K562 (cell line): ENCODE results near the gene OPRL1. TPM values are rescaled to one million over a fixed set of nuclear protein-coding genes. Genes with fewer than 3 reads are reported as not detected.

ENCODE experiments used
- ATAC-seq: fragments of 200-7000 bp; cut with Tn5 transposase; 3 replicates; pipeline ENCODE4 v1.9.1; 2020; ENCODE audit warnings: moderate library complexity
- BruUV-seq: library from RNA; stranded (reverse); fragments of 400-500 nt; replicated peaks from 2 replicates; lab custom pipeline; 2021; lab: Mats Ljungman, UMichigan
- CTCF ChIA-PET: fragments of 300-600 bp; formaldehyde crosslinking; extraction: SDS; loops from one replicate; lab custom pipeline; 2021; ENCODE audit warnings: low intra/inter-chr PET ratio; lab: Yijun Ruan, JAX
- POLR2A ChIA-PET: fragments of 300-600, 350-650 bp; sonication (Branson Sonifier 250); formaldehyde crosslinking; extraction: SDS; loops from one replicate; lab custom pipeline; 2021; ENCODE audit warnings: antibody characterized with exemption, inconsistent platforms; lab: Yijun Ruan, JAX
- DNase-seq, 4 experiments: peaks; one replicate each; pipeline versions ENCODE4 v3.0.0 to v3.0.0-alpha.2; 2011 to 2018; ENCODE audit warnings: low spot score in 3 of 4, mixed read lengths in 3 of 4; ENCODE audit errors: extremely low read depth in 1 of 4
- FAIRE-seq: peaks from 2 replicates; lab custom pipeline; 2011; peaks lifted over from hg19 to GRCh38; lab: Jason Lieb, UNC
- H2AFZ ChIP-seq: 2 replicates; pipeline ENCODE4 v1.6.0; 2011; ENCODE audit warnings: low read depth, low read length, control low read depth, inconsistent platforms
- H3K27ac ChIP-seq: fragments of 200-600 bp; 3 replicates; pipeline ENCODE4 v1.8.0; 2011; ENCODE audit warnings: low read depth, mild to moderate bottlenecking, control low read depth, inconsistent platforms, low read length, moderate library complexity, mixed read lengths; ENCODE audit errors: extremely low read depth
- H3K27me3 ChIP-seq, 2 experiments: fragments of 300-600 bp in 1 of 2; 2 replicates in 1 of 2; 3 replicates in 1 of 2; pipeline versions ENCODE4 v1.6.0 to v1.8.0; 2011; ENCODE audit warnings: inconsistent platforms in 2 of 2, low read length in 2 of 2, mild to moderate bottlenecking in 1 of 2, mixed read lengths in 1 of 2, moderate library complexity in 1 of 2; ENCODE audit not compliant: control insufficient read depth in 2 of 2, insufficient read depth in 2 of 2
- H3K36me3 ChIP-seq: fragments of 300-600 bp; 3 replicates; pipeline ENCODE4 v1.8.0; 2011; ENCODE audit warnings: mild to moderate bottlenecking, low read length, inconsistent platforms; ENCODE audit not compliant: control insufficient read depth, insufficient read depth
- H3K4me1 ChIP-seq, 2 experiments: fragments of 200-600 bp in 1 of 2; replicated peaks in 1 of 2; 2 replicates in 1 of 2; 3 replicates in 1 of 2; pipeline versions ENCODE4 v1.5.1 to v1.8.0; 2011; ENCODE audit warnings: inconsistent platforms in 2 of 2, low read length in 2 of 2, mild to moderate bottlenecking in 1 of 2, mixed read lengths in 1 of 2, moderate library complexity in 1 of 2; ENCODE audit not compliant: control insufficient read depth in 2 of 2, insufficient read depth in 2 of 2
- H3K4me2 ChIP-seq: 2 replicates; pipeline ENCODE4 v1.6.1; 2011; ENCODE audit warnings: low read length, control low read depth, inconsistent platforms, mixed read lengths; ENCODE audit not compliant: insufficient read depth
- H3K4me3 ChIP-seq: fragments of 200-600 bp; sonication (generic), shearing (Covaris generic); 2 replicates; pipeline ENCODE4 v1.5.1; 2016; ENCODE audit warnings: control low read depth, inconsistent platforms
- H3K79me2 ChIP-seq: fragments of 200-600 bp; 3 replicates; pipeline ENCODE4 v1.8.0; 2011; ENCODE audit warnings: low read length, inconsistent platforms; ENCODE audit not compliant: control insufficient read depth, insufficient read depth
- H3K9ac ChIP-seq, 2 experiments: 2 replicates each; pipeline versions ENCODE4 v1.6.0 to v1.6.1; 2011; ENCODE audit warnings: low read depth in 2 of 2, low read length in 2 of 2, control low read depth in 1 of 2, inconsistent platforms in 1 of 2, mild to moderate bottlenecking in 1 of 2, mixed read lengths in 1 of 2; ENCODE audit not compliant: insufficient read depth in 1 of 2
- H3K9me1 ChIP-seq: one replicate; pipeline ENCODE4 v1.6.0; 2011; ENCODE audit warnings: inconsistent platforms, mild to moderate bottlenecking, low read length, moderate library complexity; ENCODE audit not compliant: control insufficient read depth, insufficient read depth
- H3K9me3 ChIP-seq: replicated peaks from 2 replicates; pipeline ENCODE4 v1.5.1; 2011; ENCODE audit warnings: low read depth, low read length, inconsistent platforms; ENCODE audit not compliant: control insufficient read depth, insufficient read depth
- H4K20me1 ChIP-seq: replicated peaks from 2 replicates; pipeline ENCODE4 v1.6.1; 2011; ENCODE audit warnings: low read length, inconsistent platforms, mixed read lengths; ENCODE audit not compliant: control insufficient read depth, insufficient read depth
- BRD4 ChIP-seq: fragments of 200-600 bp; sonication (generic); IDR thresholded peaks from 2 replicates; pipeline ENCODE4 v1.6.1; 2017; ENCODE audit warnings: inconsistent platforms
- NFIC ChIP-seq: fragments of 450-650 bp; IDR thresholded peaks from 2 replicates; pipeline ENCODE4 v1.6.1; 2017; ENCODE audit warnings: mild to moderate bottlenecking, inconsistent platforms
- POLR2G ChIP-seq: fragments of 200-400 bp; formaldehyde crosslinking; IDR thresholded peaks from 2 replicates; pipeline ENCODE4 v1.6.1; 2017; ENCODE audit warnings: low read depth, mild to moderate bottlenecking, antibody characterized with exemption, low read length, moderate library complexity
- RBM14 ChIP-seq: fragments of 200-400 bp; formaldehyde crosslinking; IDR thresholded peaks from 2 replicates; pipeline ENCODE4 v1.6.1; 2018; ENCODE audit warnings: low read depth, mild to moderate bottlenecking, low read length, moderate library complexity, borderline replicate concordance; ENCODE audit not compliant: insufficient read depth
- TBL1XR1 ChIP-seq, 2 experiments: IDR thresholded peaks; 2 replicates each; pipeline ENCODE4 v1.6.1; 2012; ENCODE audit warnings: improper control_type of control experiment in 2 of 2, low read length in 2 of 2, mild to moderate bottlenecking in 1 of 2
- WGBS: fragments of 100-300 bp; shearing (Covaris generic); methylation state at CpG from one replicate; pipeline ENCODE4 v1.1.6; 2016; ENCODE audit warnings: low coverage, mixed read lengths; ENCODE audit not compliant: insufficient coverage; ENCODE audit errors: missing lambda C conversion rate; 5-methylcytosine and 5-hydroxymethylcytosine counted together
- in situ Hi-C: fragments of 300-500 bp; cut with MboI; formaldehyde crosslinking; loops from 4 replicates; pipeline ENCODE4 v1.15.0; 2018; ENCODE audit warnings: inconsistent platforms, mixed read lengths
- intact Hi-C: fragments of 100-400 bp; cut with micrococcal nuclease; formaldehyde crosslinking; loops from 2 replicates; pipeline ENCODE4 v1.14.2; 2022
- polyA plus RNA-seq, 8 experiments: library from polyadenylated mRNA; depleted of rRNA in 4 of 8; stranded (reverse) in 5 of 8; unstranded in 3 of 8; fragments of >200 nt; fragmentation: Nextera tagmentation in 2 of 8; fragmentation: Illumina TruSeq in 1 of 8; extraction: Ambion mirVana in 2 of 8; extraction: Trizol in 1 of 8; gene quantifications; 2 replicates each; pipeline versions ENCODE4 v1.2.1 to v1.2.3, GENCODE V29; 2011 to 2014; ENCODE audit warnings: inconsistent platforms in 1 of 8, missing spikeins in 1 of 8
- total RNA-seq, 7 experiments: library from RNA; depleted of rRNA in 6 of 7; stranded (reverse); fragments of >200 nt in 6 of 7; fragmentation: Illumina TruSeq in 2 of 7; extraction: Trizol in 2 of 7; gene quantifications; 2 replicates each; pipeline versions ENCODE4 v1.2.1 to v1.2.3, GENCODE V29; 2011 to 2021; ENCODE audit warnings: low replicate concordance in 1 of 7

The OPRL1 gene
- total and polyA plus RNA-seq, 9 of the 15 experiments (the other 6 are each of a cell fraction or from before 2014, with no cell fraction given) = 0.06 to 0.33 (median 0.11) TPM; not detected in 2

- ChIA-PET POLR2A (interaction anchor here (0.5 to 1.5 kb wide), 4 partner anchors 8 to 15 kb away, joined by 3 to 5 read pairs (median 4); partner anchors contain the start of gene LKAAEAR1), CTCF (no interaction called here)
- H3K79me2 ChIP-seq = no peaks in the 10 kb centered on the region
- no peak for TF ChIP-seq TBL1XR1 (IDR thresholded peaks at IDR 0.05; ENCODE audit: low read length in 2 of 2)
- peak; percentile 14; the same call in 1 of the 2 replicates for TF ChIP-seq NFIC
- no peaks in the 10 kb centered on the region for H3K27me3 ChIP-seq
- H3K4me3 ChIP-seq = no peak overlapping the region
- H2AFZ ChIP-seq = no peak overlapping the region
- no peak for ATAC-seq
- peak overlapping the region in 1 of 2 experiments; percentile 59; a peak in 2 of 4 replicates for H3K9ac ChIP-seq
- no peaks in the 10 kb centered on the region for H3K9me3 ChIP-seq
- no peak overlapping the region for H3K4me2 ChIP-seq
- peaks cover 8% of the 10 kb centered on the region; the same call in 1 of the 3 replicates for H3K36me3 ChIP-seq
- in situ Hi-C loops (no loop called here), intact Hi-C loops (no loop called here)
- H3K4me1 ChIP-seq = peaks cover 0 to 81% of the 10 kb centered on the region in 2 experiments; a peak in 3 of 5 replicates
- BruUV-seq = no TSS peak
- H3K9me1 ChIP-seq = no peaks in the 10 kb centered on the region
- 69% methylated on average over 14 of the region's 14 CpGs for WGBS
- no peak for DNase-seq
- FAIRE-seq = no peak
- H4K20me1 ChIP-seq = no peaks in the 10 kb centered on the region
- no peak overlapping the region for H3K27ac ChIP-seq
Observed at GRCh38 chr20:64072498-64073063, 7.3 kb upstream of the OPRL1 start.

GRCh38 chr20:64073476-64074183, 6.3 kb upstream of the OPRL1 start:
- H3K4me3 ChIP-seq = no peak overlapping the region
- intact Hi-C loops = no loop called here
- no peaks in the 10 kb centered on the region for H4K20me1 ChIP-seq
- H3K79me2 ChIP-seq = peaks cover 4% of the 10 kb centered on the region; the same call in 2 of the 3 replicates
- H3K4me1 ChIP-seq = peaks cover 10 to 83% of the 10 kb centered on the region in 2 experiments; a peak in 4 of 5 replicates
- H3K27me3 ChIP-seq = no peaks in the 10 kb centered on the region
- 91% methylated on average over 27 of the region's 37 CpGs for WGBS
- DNase-seq = no peak
- no TSS peak for BruUV-seq
- no peak overlapping the region for H2AFZ ChIP-seq
- peaks cover 8% of the 10 kb centered on the region; the same call in 1 of the 3 replicates for H3K36me3 ChIP-seq
- FAIRE-seq = no peak
- no peaks in the 10 kb centered on the region for H3K9me1 ChIP-seq
- TF ChIP-seq POLR2G (peak; percentile 45), BRD4 (no peak), RBM14 (no peak)
- TF ChIP-seq, all 486 proteins: peak for 1
- no peak for ATAC-seq
- Histone ChIP-seq H3K9me3 (no peaks in the 10 kb centered on the region), H3K4me2 (no peak overlapping the region), H3K9ac (peak overlapping the region in 1 of 2 experiments; percentile 68; a peak in 2 of 4 replicates), H3K27ac (no peak overlapping the region)
- CTCF ChIA-PET = no interaction called here
- POLR2A ChIA-PET = interaction anchor here (0.9 to 1.5 kb wide), 4 partner anchors 9 to 14 kb away, joined by 3 to 4 read pairs (median 4); partner anchors contain the start of gene LKAAEAR1
- in situ Hi-C loops = no loop called here
